ENCODE measurements around the gene EP400.

DNA sequence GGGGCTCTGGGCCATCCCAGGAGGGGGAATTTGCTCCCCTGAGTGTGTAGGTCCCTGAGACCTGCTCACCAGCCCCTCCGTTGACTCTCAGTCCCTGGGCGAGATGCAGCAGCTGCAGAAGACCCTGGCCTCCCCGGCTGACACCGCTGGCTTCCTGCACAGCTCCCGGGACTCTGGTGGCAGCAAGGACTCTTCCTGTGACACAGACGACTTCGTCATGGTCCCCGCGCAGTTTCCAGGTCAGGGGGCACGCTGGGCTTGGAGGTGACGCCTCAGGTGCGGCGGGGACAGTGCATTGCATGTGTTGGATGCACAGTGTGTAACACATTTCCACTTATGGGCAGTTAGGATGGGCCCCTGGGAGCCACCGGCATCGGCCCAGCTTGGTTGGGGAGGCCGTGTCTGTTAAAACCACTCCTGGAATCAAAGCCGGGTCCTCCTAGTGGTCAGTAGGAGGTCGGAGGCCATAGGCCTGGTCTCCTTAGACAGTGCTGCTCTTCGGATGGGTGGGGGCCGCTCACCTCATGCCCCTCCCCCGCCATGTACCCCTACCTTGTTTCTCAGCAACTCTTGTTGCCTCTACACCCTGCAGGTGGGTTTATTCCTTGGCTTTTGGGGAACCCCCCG, 37.8 kb upstream of the EP400 start:
- TF ChIP-seq, protein P1, sequence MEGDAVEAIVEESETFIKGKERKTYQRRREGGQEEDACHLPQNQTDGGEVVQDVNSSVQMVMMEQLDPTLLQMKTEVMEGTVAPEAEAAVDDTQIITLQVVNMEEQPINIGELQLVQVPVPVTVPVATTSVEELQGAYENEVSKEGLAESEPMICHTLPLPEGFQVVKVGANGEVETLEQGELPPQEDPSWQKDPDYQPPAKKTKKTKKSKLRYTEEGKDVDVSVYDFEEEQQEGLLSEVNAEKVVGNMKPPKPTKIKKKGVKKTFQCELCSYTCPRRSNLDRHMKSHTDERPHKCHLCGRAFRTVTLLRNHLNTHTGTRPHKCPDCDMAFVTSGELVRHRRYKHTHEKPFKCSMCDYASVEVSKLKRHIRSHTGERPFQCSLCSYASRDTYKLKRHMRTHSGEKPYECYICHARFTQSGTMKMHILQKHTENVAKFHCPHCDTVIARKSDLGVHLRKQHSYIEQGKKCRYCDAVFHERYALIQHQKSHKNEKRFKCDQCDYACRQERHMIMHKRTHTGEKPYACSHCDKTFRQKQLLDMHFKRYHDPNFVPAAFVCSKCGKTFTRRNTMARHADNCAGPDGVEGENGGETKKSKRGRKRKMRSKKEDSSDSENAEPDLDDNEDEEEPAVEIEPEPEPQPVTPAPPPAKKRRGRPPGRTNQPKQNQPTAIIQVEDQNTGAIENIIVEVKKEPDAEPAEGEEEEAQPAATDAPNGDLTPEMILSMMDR (IDR thresholded peaks at IDR 0.05), result no peak
- no peak for TF ChIP-seq ZFX (IDR thresholded peaks at IDR 0.05; ENCODE audit: borderline replicate concordance)
